Stimulated activated CD4-positive, alpha-beta T cell treated with anti-CD3 and anti-CD28 coated beads, Interleukin-1b, Interleukin-23, amount 100 ng/mL, for 24 hours (primary cell): ENCODE data around the gene SARM1.
A peak's percentile ranks its signal among the peaks of the same experiment; 100 is the strongest.
"Not testable (repeated sequence)": the region's sequence is repeated elsewhere in the genome, so short reads cannot be mapped to it uniquely, and the experiment has no call there.

Experiments
- DNase-seq, 4 experiments: peaks; one replicate each; pipeline ENCODE4 v3.0.0-alpha.2; 2020; ENCODE audit warnings: low read depth in 4 of 4, low spot score in 1 of 4

SARM1 gene

DNA sequence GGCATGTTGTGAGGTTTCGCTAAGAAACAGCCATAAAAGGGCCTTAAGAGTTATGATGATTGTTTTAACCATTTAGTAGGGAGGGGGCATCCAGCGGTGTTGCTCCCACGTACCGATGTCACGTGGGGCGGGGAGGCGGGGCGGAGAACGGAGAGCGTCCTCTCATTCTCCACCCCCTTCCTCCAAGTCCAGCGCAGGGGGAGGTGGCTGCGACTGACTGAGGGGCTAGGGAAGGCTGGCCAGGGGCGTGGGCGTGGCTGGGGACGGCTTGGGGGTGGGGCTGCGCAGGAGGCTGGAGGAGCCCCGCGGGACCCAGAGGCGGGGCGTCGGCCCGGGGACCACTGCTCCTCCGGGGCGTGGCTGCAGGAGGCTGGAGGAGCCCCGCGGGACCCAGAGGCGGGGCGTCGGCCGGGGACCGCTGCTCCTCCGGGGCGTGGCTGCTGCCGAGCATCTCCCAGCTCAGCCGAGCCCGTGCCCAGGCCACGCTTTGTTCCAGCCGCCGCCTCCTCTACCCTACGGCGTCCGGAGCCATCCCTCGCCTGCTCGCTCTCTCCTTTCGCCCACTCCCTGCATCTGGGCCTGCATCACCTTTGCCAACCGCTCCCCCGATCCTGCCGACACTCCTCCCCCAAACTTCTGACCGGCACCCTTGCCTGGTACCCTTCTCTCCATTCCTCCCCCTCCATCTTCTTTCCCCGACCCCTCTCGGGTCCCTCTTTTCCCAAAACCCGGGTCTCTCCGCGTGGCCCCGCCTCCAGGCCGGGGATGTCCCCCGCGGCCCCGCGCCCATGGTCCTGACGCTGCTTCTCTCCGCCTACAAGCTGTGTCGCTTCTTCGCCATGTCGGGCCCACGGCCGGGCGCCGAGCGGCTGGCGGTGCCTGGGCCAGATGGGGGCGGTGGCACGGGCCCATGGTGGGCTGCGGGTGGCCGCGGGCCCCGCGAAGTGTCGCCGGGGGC is at the start of gene SARM1:
Gene SARM1 (plus strand): TSS at position 450 of the 958 bp plus-strand sequence. CDS start 339 bp downstream, at position 789.
- DNase-seq: peak; percentile 54 to 89 (median 69)

DNA sequence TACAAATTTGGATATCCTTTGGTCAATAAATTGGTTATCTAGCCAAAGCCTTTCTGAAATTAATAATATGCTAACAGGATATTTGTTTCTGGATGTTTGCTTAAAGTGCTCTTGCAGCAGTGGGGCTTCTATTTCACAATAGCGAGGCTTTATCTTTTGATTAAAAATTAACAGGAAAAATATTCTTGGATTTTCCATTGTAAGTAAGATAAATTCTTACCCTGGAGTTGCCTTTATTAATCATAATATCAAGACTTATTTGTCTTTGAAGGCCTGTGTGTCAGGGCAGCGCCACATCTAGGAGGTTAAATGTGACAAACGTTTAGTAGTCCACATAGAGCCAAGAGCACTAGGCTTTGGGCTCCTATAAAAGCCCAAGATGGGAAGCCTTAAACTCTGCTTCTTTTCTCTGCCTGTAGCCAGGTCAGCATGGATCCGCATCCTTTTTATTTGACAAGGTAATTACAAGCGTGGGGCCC is 47.2 kb upstream of the SARM1 start:
- no peak for DNase-seq

DNA sequence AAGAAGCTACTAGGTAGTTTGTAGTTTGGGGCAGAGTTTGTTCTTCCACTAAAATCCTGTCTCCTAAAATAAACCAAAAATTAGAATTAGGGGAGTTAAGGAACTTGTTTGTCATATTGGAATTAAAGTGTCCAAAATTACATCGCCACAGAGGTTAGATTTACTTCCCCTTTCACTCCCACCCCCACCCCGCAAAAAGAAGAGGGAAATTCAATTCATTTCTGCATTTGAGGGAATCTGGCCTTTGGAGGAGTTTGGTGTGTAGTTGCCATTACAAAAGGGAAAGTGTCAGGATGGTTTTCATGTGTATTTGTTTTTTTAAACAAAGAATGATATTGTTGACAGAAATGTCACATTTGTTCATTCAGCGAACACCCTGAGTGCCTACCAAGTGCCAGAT is 46.7 kb upstream of the SARM1 start:
- DNase-seq: no peak

DNA sequence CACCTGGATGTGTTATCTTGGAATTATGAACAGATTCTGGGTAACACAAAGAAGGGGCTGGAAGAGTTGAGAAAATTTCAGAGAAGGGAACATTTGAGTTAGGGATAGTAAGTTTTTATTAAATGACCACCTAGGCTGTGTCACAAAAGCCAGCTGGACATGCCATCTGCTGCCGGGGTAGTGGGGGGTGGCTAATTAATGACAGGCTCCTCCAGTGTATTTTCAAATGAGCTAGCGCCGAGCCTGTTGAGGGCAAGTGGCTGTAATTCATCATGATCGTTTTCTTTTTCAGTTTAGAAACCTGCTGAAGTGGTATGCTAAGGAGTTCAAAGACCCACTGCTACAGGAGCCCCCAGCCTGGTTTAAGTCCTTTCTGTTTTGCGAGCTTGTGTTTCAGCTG is 46.3 kb upstream of the SARM1 start:
- DNase-seq: no peak

DNA sequence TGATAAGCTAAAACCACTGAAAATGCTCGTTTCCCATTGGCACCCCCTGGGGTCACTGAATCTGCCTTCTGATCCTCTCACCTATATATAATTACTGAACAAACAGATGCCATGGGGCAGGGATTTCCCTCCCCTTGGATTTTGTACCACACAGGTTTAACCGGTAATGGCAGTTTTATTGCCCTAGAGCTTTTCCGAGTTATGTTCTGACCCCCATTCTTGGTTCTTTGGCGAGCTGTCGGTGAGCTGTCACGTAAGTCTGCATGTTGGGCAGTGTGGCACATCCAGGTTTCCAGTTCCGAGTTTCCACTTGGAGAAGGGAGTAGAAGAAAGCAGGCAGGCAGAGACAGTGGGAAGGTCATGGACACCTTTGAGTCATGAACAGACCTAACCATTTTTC is 45.4 kb upstream of the SARM1 start:
- no peak for DNase-seq

DNA sequence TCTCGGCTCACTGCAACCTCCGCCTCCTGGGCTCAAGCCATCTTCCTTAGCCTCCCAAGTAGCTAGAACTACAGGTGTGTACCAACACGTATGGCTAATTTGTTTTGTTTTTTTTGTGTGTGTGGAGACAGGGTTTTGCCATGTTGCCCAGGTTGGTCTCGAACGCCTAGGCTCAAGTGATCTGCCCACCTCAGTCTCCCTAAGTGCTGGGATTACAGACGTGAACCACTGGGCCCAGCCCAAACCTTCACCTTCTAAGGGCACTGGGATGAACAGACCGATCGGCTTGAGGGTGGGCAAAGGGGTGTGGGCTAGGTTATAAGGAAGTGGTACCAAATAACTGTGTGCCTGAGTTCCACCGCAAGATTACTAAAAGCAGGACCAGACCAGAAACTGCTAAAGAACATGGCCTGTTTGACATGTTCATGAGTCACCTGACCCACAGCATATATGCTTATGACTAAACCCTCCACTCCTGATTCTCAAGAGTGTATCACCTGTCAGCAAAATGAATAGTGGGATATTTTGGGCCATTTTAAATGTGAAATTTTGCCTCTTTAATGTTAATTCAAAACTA is 44.4 kb upstream of the SARM1 start:
- no peak for DNase-seq

DNA sequence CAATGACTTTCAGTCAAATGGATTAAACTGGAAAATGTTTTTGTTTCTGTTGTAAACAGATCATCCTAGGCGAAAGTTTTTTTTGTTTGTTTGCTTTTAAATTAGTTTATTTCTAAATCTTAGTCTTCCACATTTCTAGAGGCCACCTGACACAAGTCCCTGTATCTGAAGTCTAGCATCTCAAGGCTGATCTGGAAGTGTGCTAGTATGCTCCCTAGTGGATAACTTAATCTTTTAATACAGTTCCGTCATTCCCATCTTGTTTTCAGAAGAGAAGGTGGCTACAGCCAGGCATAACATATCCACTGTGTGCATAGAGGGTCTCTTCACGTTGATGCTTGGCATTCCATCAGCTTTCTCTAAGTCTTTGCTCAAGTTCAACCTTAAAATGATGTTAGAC is 43.8 kb upstream of the SARM1 start:
- no peak for DNase-seq

DNA sequence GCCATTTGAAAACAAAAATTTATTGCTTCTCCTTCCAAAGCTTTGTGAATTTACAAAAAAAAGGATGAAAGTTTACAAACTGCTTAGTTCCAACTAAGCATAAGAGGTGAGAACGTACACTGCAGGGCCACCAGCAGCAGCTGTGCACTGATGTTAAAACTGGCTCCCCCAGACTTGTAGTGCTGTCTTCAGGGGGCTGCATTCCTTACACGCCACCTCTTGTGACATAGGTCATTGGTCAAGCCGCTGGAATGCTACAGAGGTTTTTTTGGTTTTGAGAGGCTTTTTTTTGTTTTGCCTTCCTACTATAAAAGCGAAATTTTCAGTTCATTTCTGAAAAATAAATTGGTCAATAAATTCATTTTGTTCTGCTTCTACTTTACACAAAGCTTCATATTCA is 43.2 kb upstream of the SARM1 start:
- no peak for DNase-seq

DNA sequence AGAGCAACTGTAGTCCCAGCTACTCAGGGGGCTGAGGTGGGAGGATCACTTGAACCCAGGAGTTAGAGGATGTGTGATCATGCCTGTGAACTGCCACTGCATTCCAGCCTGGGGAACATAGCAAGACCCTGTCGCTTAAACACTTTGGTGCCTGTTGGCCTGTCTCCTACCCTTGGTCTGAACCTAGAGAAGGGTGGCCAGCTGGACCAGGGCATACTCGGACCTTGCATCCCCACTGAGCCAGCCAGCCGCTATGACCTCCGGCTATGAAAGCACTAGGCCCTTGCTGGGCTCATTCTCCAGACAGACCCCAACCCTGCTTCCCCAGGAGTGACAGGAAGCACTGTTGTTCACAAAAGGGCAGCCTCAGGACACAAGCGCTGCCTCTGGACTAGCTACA is 40.8 kb upstream of the SARM1 start:
- no peak for DNase-seq

DNA sequence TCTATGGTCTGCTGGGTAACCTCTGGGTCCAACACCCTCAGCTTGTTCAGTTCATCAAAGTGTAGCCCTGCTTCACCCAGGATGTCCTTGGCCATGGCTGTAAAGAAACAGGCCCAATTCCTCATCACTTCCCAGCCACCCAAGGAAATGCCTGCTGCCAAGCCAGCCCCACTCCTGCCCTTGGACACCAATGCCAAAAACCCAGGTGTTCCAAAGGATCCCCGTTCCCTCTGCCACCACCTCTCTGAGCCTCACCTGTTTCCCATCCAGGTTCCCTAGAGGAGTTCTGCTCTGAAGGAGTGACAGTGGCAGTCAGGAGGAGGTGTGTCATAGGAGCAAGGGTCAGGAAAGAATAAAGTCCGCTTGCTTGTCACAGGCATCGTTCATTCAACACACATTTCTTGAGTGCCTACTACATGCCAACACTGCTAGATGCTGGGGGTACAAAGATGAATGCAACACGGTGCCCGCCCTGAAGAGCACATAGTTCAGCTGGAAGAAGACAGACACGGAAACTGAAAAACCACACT is 39.5 kb upstream of the SARM1 start:
- no peak for DNase-seq

DNA sequence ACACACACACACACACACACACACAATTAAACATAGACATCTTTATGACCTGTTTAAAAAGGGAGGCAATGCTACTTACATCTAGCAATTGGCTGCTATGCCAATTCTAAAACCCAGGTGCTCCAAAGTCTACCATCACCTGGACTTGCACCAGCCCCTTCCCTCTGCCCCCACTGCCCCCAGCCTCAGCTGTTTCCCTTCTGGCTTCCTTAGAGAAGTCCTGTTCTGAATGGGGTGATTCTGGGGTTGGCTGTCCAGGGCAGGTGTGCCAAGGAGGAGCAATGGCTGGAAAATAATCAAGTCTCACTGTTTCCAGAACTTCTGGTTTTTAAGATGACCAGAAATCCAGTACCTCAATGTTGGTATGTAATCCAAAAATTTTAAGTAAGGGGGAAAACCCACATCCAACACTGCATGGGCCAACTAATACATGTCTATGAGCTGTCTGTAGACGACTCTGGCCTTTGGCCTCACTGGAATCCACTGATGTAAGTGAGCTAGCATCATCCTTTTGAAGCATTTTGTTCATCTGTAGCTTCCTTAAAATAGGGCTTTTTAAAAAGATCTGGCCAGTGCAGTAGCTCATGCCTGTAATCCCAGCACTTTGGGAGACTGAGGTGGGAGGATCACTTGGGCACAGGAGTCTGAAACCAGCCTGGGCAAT is 38.3 kb upstream of the SARM1 start:
- no peak for DNase-seq

DNA sequence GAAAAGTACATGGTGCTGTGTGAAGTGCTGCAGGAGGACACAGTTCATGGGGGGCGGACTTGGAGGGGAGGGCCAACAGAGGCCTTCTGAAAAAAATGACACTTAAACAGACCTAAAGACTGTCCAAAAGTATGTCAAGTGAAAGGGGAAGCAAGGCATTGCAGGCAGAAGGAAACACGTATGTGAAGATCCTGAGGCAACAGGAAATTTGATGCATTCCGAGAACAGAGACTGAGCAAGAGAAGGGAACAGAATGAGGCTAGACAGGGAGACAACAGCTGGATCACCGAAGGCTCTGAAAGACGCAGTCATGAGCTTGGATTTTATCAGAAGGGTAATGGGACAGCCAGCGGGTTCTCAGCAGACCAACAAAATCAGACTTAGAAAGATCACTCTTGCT is 37.3 kb upstream of the SARM1 start:
- DNase-seq: no peak

DNA sequence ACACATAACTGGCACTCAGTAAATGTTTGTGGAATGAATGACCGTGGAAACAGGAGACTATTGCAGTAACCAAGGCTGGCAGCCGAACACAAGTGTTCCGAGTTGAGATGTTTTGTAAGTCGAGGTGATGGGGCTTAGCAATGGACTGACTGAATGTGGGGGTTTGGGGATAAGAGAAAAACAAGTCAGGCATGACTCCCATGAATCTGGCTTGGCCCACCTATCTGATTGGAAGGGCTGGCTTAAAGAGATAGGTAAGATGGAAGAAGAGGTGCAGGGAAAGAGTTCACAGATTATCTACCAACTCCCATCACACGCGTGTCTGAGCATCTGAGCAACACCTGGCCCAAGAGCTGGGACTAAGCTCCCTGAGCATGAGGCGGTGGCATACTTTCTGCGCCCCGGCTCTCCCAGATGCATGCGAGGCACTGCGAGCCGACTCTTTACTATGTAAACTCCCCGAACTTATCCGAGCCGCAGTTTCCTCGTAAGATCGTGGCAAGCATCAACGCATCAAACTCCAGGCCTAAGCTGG is 36.8 kb upstream of the SARM1 start:
- no peak for DNase-seq

DNA sequence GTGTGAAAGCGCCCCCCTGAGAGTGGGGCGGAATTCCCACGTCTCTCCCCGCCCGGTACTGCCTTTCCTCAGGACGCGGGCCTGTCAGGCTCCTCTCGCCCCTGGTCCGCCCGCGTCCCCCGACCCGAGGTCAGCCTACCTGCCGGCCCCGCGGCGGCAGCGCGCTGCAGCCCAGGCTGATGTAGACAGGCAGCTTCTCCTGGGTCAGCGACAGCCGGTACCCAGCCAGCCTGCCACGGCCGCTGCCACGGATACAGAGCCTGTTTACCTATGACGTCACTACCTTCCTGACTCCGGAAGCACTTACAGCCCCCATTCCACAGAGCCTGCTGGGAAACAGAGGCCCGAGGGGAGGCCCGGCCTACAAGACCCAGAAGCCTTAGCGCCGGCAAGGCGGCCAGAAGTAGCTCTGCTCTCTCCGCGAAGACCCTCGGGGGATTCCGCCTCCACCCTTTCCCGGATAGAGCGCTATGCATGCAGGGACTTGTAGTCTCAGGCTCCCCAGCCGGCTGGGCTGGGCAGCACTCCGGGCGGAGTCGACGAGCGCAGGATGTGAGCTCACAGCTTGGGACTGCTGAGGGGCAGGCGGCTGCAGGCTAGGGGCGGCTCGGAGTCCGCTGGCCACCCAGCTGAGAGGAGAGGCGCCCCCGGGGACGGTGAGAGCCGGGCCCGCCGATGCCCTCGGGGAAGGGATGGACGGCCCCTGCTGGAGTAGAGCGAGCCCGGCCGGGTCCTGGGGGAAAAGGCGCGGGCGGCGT is 36.1 kb upstream of the SARM1 start, which contains the start of the genes IFT20 and TNFAIP1:
Gene IFT20 (minus strand): TSS at position 272 of the 758 bp plus-strand sequence. CDS start 3,487 bp downstream, outside the sequence.
Gene TNFAIP1 (plus strand): TSS at position 561 of the 758 bp plus-strand sequence. CDS start 3,761 bp downstream, outside the sequence.
- peak; percentile 85 to 97 (median 91) for DNase-seq

DNA sequence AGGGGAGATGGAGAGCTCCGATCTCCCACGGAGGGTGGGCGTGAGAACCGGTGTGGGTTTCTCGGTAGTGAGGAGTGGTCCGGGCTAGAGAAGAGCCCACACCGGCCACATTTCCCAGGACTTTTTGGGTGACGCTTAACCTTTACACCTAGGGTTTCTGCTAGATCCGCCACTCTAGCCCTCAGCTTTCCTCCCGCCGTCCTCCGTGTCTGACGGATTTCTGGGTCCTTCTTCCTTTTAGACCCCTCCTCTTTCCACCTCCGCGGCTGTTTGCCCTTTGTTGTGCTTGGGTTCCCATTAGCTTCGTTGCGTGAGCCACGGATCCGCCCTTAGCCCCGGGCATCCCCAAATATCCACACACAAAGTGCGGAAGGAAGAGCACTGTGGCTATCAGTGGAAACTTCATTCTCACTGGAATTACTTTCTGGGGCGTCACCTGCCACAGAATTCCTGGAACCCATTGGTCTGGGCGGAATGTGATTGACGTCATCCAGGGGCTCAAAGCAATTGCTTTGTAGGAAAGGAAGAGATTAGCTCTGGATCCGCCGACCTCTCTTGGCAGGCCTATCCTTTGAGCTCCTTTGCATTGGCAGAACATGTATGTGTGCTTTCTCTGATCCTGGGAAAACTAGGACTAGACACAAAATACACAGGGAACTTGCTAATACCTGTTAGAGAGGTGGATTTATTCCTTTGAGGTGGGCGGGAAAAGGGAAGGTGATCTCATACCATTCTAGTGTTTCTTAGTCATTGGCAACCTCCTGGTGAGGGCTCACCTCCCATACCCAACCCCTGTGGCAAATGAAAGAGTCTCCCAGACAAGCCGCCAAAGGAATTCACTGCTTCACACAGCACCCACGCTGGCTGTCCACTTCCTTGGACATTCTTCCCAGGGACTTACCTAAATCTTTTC is 35.3 kb upstream of the SARM1 start:
- DNase-seq: peak in 1 of 4 experiments; percentile 20

DNA sequence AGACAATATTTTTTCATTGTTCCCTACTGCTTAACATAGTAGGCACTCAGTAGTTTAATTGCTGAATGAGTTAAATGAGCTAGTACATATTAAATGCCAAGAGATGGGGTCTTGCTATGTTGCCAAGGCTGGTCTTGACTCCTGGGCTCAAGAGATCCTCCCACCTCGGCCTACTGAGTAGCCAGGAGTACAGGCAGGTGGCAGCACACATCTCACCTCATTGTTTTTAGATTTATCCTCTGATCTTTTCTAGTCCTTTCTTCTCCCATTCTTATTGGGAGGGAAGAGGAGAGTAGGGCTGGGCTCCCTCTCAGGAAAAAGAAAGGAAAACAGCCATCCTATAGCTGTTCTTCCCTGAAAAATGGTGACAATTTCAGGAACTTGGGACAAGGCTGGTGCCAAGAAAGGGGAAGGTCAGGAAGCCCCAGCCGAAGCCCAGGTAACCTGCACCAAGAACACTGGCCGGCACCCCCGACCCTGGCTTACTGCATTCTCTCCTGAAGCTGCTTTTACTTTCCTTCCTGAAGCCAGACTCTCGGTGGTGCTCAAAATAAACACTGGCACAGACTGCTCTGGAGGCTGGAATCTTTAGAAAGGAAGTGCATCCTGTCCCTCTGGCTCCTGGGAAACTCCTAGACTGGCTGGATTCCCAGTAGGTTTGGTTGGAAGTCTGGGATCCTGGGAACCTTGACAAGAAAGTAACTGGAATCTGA is 33.3 kb upstream of the SARM1 start:
- DNase-seq: no peak

DNA sequence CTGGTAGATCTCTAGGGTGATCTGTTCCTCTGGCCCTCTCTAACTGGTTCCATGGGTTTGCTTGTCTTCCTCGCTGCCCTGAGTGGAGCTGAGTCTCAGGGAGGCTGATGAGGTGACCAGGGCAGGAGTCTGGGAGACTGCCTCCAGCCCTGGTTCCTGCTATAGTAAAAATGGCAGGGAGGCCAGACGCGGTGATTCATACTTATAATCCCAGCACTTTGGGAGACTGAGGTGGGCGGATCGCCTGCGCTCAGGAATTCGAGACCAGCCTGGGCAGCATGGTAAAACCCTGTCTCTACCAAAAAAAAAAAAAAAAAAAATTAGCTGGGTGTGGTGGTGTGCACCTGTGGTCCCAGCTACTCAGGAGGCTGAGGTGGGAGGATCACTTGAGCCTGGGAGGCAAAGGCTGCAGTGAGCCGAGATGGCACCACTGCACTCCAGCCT is 32.7 kb upstream of the SARM1 start:
- not testable (repeated sequence) for DNase-seq

DNA sequence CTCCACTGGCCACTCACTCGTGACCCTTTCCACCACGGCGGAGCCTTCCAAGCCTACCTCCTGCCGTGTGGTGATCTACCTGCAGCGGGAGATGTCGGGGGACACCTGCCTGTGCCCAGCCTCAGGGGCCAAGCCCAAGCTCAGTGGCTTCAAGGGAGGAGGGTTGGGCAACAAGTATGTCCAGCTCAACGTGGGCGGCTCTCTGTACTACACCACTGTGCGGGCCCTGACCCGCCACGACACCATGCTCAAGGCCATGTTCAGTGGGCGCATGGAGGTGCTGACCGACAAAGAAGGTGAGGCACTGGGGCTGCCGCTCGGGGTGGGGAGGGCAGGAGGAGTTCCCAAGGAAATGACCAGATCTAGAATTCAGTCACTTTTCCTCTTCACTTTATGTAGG is 32.1 kb upstream of the SARM1 start:
- DNase-seq: no peak

DNA sequence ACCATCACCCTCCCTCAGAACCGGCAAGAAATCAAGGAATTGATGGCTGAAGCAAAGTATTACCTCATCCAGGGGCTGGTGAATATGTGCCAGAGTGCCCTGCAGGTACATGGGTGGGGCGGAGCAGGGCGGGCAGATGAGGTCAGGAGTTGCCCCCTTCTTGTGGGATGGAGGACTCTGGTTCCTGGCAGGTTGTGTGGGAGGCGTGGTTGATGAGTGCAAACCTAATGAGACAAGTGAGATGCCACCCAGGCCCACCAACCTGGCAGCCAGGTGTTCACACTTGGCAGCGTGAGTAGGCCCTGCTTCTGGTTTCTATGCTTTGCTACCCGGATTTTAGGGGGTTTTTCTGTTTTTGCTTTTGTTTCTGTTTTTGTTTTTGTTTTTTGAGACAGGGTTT is 31.1 kb upstream of the SARM1 start:
- no peak for DNase-seq
